ENCODE measurements around the gene TNFRSF8.

GRCh38 chr1:12144969-12145368 is 81.9 kb downstream of the TNFRSF8 start:
- TF ChIP-seq CTCF (IDR thresholded peaks at IDR 0.05; ENCODE audit: low read depth, low read length, poor library complexity, severe bottlenecking) (no peak), EZH2phosphoT487 (IDR thresholded peaks at IDR 0.05; ENCODE audit: borderline replicate concordance, low read length) (no peak)
